ENCODE measurements around the gene TUBG2. TPM values are rescaled to one million over a fixed set of nuclear protein-coding genes. Genes with fewer than 3 reads are reported as not detected.
"Not testable (repeated sequence)": the region's sequence is repeated elsewhere in the genome, so short reads cannot be mapped to it uniquely, and the experiment has no call there.

The TUBG2 gene
- total RNA-seq, 1 donor from 2014 or later: 44.7 TPM

DNA sequence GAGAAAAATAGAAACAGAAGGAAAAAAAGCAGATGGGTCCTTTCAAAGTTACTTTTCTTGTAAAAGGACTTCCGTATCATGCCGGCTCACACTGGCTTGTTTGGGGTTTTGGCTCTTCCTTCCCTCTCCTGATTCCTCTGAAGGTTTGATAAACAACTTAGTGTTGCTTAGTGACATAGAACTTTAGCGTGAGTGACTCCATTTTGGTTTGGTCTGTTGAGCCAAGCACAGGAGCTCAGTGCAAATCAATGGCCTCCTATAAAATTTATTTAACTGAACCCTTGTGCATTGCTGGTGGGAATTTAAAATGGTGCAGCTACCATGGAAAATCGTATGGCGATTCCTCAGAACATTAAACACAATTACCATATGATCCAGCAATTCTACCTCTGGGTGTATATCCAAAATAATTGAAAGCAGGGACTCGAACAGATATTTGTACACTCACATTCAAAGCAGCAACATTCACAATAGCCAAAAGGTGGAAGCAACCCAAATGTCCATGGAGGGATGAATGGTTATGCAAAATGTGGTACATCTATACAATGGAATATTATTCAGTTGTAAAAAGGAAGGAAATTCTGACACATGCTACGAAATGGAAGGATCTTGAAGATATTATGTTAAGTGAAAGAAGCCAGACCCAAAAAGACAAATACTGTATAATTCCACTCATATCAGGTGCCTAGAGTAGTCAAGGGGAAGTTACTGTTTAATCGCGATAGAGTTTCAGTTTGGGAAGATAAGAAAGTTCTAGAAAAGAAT, 1.1 kb upstream of the TUBG2 start:
- no peak overlapping the region for H3K4me3 ChIP-seq
- H3K36me3 ChIP-seq: no peaks in the 10 kb centered on the region
- H3K27ac ChIP-seq: no peak overlapping the region
- no peaks in the 10 kb centered on the region for H3K27me3 ChIP-seq
- H3K4me1 ChIP-seq: peaks cover 36% of the 10 kb centered on the region
- TF ChIP-seq POLR2AphosphoS5 (IDR thresholded peaks at IDR 0.05; ENCODE audit: insufficient read depth in 1 of 2, low read depth in 1 of 2) (no peak), POLR2A (IDR thresholded peaks at IDR 0.05) (no peak)
- TF ChIP-seq, protein P1, sequence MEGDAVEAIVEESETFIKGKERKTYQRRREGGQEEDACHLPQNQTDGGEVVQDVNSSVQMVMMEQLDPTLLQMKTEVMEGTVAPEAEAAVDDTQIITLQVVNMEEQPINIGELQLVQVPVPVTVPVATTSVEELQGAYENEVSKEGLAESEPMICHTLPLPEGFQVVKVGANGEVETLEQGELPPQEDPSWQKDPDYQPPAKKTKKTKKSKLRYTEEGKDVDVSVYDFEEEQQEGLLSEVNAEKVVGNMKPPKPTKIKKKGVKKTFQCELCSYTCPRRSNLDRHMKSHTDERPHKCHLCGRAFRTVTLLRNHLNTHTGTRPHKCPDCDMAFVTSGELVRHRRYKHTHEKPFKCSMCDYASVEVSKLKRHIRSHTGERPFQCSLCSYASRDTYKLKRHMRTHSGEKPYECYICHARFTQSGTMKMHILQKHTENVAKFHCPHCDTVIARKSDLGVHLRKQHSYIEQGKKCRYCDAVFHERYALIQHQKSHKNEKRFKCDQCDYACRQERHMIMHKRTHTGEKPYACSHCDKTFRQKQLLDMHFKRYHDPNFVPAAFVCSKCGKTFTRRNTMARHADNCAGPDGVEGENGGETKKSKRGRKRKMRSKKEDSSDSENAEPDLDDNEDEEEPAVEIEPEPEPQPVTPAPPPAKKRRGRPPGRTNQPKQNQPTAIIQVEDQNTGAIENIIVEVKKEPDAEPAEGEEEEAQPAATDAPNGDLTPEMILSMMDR (IDR thresholded peaks at IDR 0.05): no peak
- H3K9me3 ChIP-seq: no peaks in the 10 kb centered on the region
- DNase-seq (ENCODE audit: extremely low spot score in 2 of 2): no peak
- intact Hi-C loops (cut with DNase I): no loop called here

DNA sequence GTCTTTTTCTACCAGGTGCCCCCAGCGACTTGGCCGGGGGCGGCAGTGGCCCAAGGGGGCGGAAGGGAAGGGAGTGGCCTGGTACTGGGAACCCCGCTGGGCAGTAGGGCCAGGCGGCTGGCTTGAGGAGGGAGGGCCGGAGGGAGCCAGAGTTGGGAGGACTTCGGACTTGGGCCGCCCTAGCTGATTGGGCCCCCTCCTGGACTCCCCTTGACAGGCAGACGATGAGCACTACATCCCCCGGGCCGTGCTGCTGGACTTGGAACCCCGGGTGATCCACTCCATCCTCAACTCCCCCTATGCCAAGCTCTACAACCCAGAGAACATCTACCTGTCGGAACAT, 819 bp downstream of the TUBG2 start:
- peak overlapping the region; percentile 88 for H3K27ac ChIP-seq

DNA sequence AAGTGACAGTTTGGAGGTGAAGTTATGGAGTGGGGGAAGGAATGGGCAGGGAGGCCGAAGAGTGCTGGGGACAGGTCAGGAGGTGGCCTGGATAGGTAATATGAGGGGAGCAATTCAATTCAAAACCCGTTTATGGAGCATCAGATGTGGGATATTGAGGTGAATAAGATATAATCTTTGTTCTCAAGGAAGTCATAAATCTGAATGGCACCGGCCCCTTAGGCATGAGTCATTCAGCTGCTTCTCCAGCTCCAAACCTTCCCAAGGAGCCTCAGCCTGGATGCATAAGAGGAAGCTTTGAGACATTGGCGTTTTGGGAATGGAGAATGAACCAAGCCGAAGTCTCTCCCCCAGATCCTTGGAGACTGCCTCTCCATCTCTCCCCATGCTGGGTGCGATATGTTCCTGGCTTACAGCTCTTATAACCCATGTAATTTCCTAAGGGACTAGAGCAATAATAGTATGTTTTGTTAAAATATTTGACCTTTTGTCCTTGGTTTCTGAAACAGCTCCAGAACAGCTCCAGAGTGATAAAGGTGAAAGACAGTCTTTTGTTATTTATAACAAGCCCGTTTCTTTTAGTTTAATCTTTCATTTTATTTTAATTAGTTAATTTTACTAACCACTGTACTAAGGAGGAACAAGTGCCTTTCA, 1.7 kb downstream of the TUBG2 start:
- intact Hi-C loops (cut with DNase I): no loop called here
- H3K4me3 ChIP-seq: no peak overlapping the region
- TF ChIP-seq POLR2AphosphoS5 (IDR thresholded peaks at IDR 0.05; ENCODE audit: insufficient read depth in 1 of 2, low read depth in 1 of 2) (peak in 1 of 2 donors; percentile 72), POLR2A (IDR thresholded peaks at IDR 0.05) (no peak)
- TF ChIP-seq, protein P1 (IDR thresholded peaks at IDR 0.05): no peak
- H3K27ac ChIP-seq: peak overlapping the region; percentile 88
- H3K4me1 ChIP-seq: peaks cover 22% of the 10 kb centered on the region
- peak in 1 of 2 donors; percentile 89 for DNase-seq (ENCODE audit: extremely low spot score in 2 of 2)
- peaks cover 0 to 14% of the 10 kb centered on the region in 2 donors for H3K36me3 ChIP-seq
- no peaks in the 10 kb centered on the region for H3K27me3 ChIP-seq
- H3K9me3 ChIP-seq: no peaks in the 10 kb centered on the region

More for the DNA sequence above, 819 bp downstream of the TUBG2 start:
- peak overlapping the region; percentile 66 to 81 for H3K4me3 ChIP-seq
- H3K9me3 ChIP-seq; H3K27me3 ChIP-seq; intact Hi-C loops (cut with DNase I); DNase-seq (ENCODE audit: extremely low spot score in 2 of 2); H3K36me3 ChIP-seq: not testable (repeated sequence)
- H3K4me1 ChIP-seq: peaks cover 22% of the 10 kb centered on the region

DNA sequence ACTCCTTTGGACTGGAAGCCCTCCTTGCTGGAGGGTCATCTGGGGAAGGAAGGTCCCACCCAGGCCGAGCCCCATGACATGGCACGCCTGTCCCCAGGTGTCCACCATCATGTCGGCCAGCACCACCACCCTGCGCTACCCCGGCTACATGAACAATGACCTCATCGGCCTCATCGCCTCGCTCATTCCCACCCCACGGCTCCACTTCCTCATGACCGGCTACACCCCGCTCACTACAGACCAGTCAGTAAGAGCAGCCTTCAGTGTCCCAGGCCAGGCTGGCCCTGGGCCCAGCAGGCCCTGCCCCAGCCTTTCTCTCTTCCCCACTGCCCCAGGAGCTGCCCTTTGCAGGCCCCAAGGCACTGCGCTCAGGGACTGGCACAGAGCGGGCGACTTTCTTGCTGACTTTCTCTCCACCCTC, 6.5 kb downstream of the TUBG2 start:
- H3K4me3 ChIP-seq: no peak overlapping the region
- peaks cover 0 to 40% of the 10 kb centered on the region in 2 donors for H3K36me3 ChIP-seq
- H3K4me1 ChIP-seq: peaks cover 46% of the 10 kb centered on the region
- no peak for TF ChIP-seq POLR2A (IDR thresholded peaks at IDR 0.05)
- TF ChIP-seq POLR2AphosphoS5 (IDR thresholded peaks at IDR 0.05; ENCODE audit: insufficient read depth in 1 of 2, low read depth in 1 of 2): no peak
- no peaks in the 10 kb centered on the region for H3K27me3 ChIP-seq
- intact Hi-C loops (cut with DNase I): no loop called here
- peak overlapping the region; percentile 68 for H3K27ac ChIP-seq
- no peak for DNase-seq (ENCODE audit: extremely low spot score in 2 of 2)
- H3K9me3 ChIP-seq: no peaks in the 10 kb centered on the region

DNA sequence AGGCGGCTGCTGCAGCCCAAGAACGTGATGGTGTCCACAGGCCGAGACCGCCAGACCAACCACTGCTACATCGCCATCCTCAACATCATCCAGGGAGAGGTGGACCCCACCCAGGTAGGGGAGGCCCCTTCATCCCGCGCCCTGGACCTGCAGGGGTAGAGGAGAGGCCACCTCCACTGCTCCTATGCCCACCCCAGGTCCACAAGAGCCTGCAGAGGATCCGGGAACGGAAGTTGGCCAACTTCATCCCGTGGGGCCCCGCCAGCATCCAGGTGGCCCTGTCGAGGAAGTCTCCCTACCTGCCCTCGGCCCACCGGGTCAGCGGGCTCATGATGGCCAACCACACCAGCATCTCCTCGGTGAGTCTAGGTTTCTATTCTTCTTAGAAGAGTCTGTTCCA, 7.0 kb downstream of the TUBG2 start:
- H3K36me3 ChIP-seq: peaks cover 0 to 45% of the 10 kb centered on the region in 2 donors
- peak overlapping the region; percentile 68 for H3K27ac ChIP-seq
- intact Hi-C loops (cut with DNase I); H3K27me3 ChIP-seq; H3K4me3 ChIP-seq; H3K9me3 ChIP-seq; DNase-seq (ENCODE audit: extremely low spot score in 2 of 2): not testable (repeated sequence)
- H3K4me1 ChIP-seq: peaks cover 46% of the 10 kb centered on the region

DNA sequence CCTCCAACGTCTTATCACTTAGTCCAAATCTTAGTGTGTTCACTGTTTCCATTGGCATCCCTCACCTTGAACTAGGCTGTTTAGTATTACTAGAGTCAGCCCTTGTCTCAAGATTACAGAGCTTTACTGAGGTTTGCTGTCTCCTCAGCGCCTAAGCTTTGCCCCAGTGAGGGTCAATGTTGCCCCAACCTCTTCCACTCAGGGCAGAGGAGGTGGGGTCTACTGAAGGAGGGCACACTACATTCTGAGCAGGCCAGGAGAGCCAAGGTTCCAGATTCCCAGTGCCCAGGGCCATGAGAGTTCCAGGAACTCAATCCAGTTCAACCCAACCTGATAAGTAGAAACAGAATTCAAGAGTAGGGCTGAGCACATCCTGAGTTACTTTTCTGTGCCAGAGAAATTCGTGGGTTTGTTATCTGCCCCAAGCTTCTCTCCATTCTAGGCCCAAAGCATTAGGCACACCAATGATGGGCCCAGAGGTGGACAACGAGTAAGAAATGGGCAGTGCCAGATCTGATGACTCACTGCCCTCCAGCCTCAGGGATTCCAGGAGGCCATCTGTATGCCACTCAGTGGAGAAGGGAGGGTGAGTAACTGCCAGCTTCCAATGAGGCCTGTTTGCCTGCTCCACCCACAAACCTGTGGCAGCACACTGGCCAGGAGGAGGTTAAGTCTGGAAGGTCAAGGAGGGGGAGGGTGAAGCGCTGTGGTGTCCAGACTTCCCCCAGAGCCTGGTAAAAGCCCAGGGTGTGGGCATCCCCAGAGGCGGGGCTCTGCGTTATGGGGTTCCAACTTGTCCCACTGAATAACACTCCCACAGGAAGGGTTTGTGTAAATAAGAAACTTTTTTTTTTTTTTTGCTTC, 8.2 kb downstream of the TUBG2 start:
- Histone ChIP-seq H3K4me1 (peaks cover 55% of the 10 kb centered on the region), H3K27ac (peak overlapping the region; percentile 68), H3K27me3 (no peaks in the 10 kb centered on the region), H3K4me3 (no peak overlapping the region), H3K36me3 (peaks cover 0 to 56% of the 10 kb centered on the region in 2 donors), H3K9me3 (no peaks in the 10 kb centered on the region)
- intact Hi-C loops (cut with DNase I): no loop called here
- TF ChIP-seq POLR2A (IDR thresholded peaks at IDR 0.05) (no peak), POLR2AphosphoS5 (IDR thresholded peaks at IDR 0.05; ENCODE audit: insufficient read depth in 1 of 2, low read depth in 1 of 2) (no peak)
- TF ChIP-seq, protein P1 (IDR thresholded peaks at IDR 0.05): no peak
- peak in 1 of 2 donors; percentile 88 for DNase-seq (ENCODE audit: extremely low spot score in 2 of 2)
